Adrenal gland (tissue), 12 donors: ENCODE measurements around the gene GPBAR1. TPM values are rescaled to one million over a fixed set of nuclear protein-coding genes. Genes with fewer than 3 reads are reported as not detected.

Experiments
- DNase-seq, 7 donors: peaks; one replicate each; pipeline ENCODE4 v3.0.0-alpha.2; 2019 to 2020
- H3K27ac ChIP-seq, 5 donors: fragments of 200-600 bp; sonication (generic) in 4 of 5; 1 replicate in 3 of 5; 2 replicates in 2 of 5; pipeline versions ENCODE4 v1.5.1 to v1.8.0; 2016 to 2020; ENCODE audit warnings: mild to moderate bottlenecking in 1 of 5
- H3K27me3 ChIP-seq: fragments of 200-600 bp; 2 replicates; pipeline ENCODE4 v1.8.0; 2021
- H3K36me3 ChIP-seq, 2 donors: fragments of 200-600 bp; replicated peaks in 1 of 2; 1 replicate in 1 of 2; 2 replicates in 1 of 2; pipeline versions ENCODE4 v1.5.1 to v1.8.0; 2018 to 2022
- H3K4me1 ChIP-seq, 2 donors: fragments of 200-600 bp; replicated peaks in 1 of 2; 1 replicate in 1 of 2; 2 replicates in 1 of 2; pipeline versions ENCODE4 v1.5.1 to v1.8.0; 2018 to 2021
- H3K4me3 ChIP-seq, 4 donors: fragments of 200-600 bp; sonication (generic) in 3 of 4; one replicate each; pipeline ENCODE4 v1.5.1; 2016 to 2018
- H3K9me3 ChIP-seq, 3 donors: fragments of 200-600 bp; sonication (generic) in 1 of 3; replicated peaks in 1 of 3; 1 replicate in 2 of 3; 2 replicates in 1 of 3; pipeline versions ENCODE4 v1.5.1 to v1.8.0; 2016 to 2021
- POLR2A ChIP-seq, 2 donors: fragments of 450-650 bp; IDR thresholded peaks; one replicate each; pipeline ENCODE4 v1.6.1; 2017; ENCODE audit warnings: antibody characterized with exemption in 2 of 2, mild to moderate bottlenecking in 2 of 2, moderate library complexity in 1 of 2
- WGBS, 4 donors: extraction: QIAGEN DNeasy Blood & Tissue Kit in 2 of 4; methylation state at CpG; one replicate each; pipeline versions ENCODE4 v1.1.5 to v1.1.7; 2013 to 2017; 5-methylcytosine and 5-hydroxymethylcytosine counted together
- intact Hi-C, 2 donors: fragments of 100-400 bp; cut with DNase I; formaldehyde crosslinking; loops; one replicate each; pipeline versions ENCODE4 v1.14.1 to v1.15.0; 2022 to 2023
- polyA plus RNA-seq, 3 donors: library from polyadenylated mRNA; stranded (reverse); fragments of 200-250 nt in 2 of 3; fragments of 350-450 nt in 1 of 3; fragmentation: Illumina TruSeq in 1 of 3; extraction: RNeasy Lipid Tissue Mini Kit (QIAGEN cat#74804) in 1 of 3; gene quantifications; one replicate each; pipeline ENCODE4 v1.2.3, GENCODE V29; 2013 to 2014
- total RNA-seq, 9 donors: library from RNA; depleted of rRNA in 4 of 9; stranded (reverse); fragments of >200 nt in 4 of 9; fragments of 120-200 nt in 1 of 9; fragmentation: NEBNext Ultra II Directional in 1 of 9; extraction: Animal tissue kit (Norgen Biotek cat#: 25700) in 1 of 9; gene quantifications; one replicate each; pipeline versions ENCODE4 v1.1.0 to v1.2.4, GENCODE V29; 2013 to 2023
- TF ChIP-seq, protein P1 (sequence below), 6 experiments: fragments of 450-650 bp in 4 of 6; fragments of 200-600 bp in 2 of 6; sonication (generic) in 1 of 6; IDR thresholded peaks; 1 replicate in 5 of 6; 2 replicates in 1 of 6; pipeline versions ENCODE4 v1.5.1 to v1.8.0; 2016 to 2021; ENCODE audit warnings: antibody characterized with exemption in 6 of 6, mild to moderate bottlenecking in 2 of 6, moderate library complexity in 1 of 6
- donor health status: healthy with polysubstance abuse.
- donor health status: Bipolar disorder and iron deficiency.
- donor health status: DM: yes; HTN: yes; CAD: no.
- donor health status: DM: no; HTN: no; CAD: no.
- donor health status: DM: no; HTN: no; CAD: no.
- donor health status: DM: yes; HTN: yes; CAD: no.

GPBAR1 gene
- total and polyA plus RNA-seq, 12 donors, result 0.11 to 15.3 (median 2.9) TPM

GRCh38 chr2:218298314-218298875, 37.6 kb downstream of the GPBAR1 start:
- no peaks in the 10 kb centered on the region for H3K27me3 ChIP-seq
- DNase-seq, result no peak
- WGBS, 4 donors, result 69 to 81% (median 77%) methylated on average over 6 of the region's 6 CpGs
- TF ChIP-seq POLR2A (IDR thresholded peaks at IDR 0.05), result no peak
- TF ChIP-seq, protein P1, sequence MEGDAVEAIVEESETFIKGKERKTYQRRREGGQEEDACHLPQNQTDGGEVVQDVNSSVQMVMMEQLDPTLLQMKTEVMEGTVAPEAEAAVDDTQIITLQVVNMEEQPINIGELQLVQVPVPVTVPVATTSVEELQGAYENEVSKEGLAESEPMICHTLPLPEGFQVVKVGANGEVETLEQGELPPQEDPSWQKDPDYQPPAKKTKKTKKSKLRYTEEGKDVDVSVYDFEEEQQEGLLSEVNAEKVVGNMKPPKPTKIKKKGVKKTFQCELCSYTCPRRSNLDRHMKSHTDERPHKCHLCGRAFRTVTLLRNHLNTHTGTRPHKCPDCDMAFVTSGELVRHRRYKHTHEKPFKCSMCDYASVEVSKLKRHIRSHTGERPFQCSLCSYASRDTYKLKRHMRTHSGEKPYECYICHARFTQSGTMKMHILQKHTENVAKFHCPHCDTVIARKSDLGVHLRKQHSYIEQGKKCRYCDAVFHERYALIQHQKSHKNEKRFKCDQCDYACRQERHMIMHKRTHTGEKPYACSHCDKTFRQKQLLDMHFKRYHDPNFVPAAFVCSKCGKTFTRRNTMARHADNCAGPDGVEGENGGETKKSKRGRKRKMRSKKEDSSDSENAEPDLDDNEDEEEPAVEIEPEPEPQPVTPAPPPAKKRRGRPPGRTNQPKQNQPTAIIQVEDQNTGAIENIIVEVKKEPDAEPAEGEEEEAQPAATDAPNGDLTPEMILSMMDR (IDR thresholded peaks at IDR 0.05), result no peak
- peaks cover 0 to 13% of the 10 kb centered on the region in 2 donors for H3K4me1 ChIP-seq
- no peak overlapping the region for H3K4me3 ChIP-seq
- H3K36me3 ChIP-seq, result no peaks in the 10 kb centered on the region
- H3K27ac ChIP-seq, result no peak overlapping the region
- H3K9me3 ChIP-seq, result no peaks in the 10 kb centered on the region
- intact Hi-C loops, result loop anchor here (5.0 kb wide), 1 partner anchor 94 kb away; no protein-coding TSS in a partner anchor

DNA sequence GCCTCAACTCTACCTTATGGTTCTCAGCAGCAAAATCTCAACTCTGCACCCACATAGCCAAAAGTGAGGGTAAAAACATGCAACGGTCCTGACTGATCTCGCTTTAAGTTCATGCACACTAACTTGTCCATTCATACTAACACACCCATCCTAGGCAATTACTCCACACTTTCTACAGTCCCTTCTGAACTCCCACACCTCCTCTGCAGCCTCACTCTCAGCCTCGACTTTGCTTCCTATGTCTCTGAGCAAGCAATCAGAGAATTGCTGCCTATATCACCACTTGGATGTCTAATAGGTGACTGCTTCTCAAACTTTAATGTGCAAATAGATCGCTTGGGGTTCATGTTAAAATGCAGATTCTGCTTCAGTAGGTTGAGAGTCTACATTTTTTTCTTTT, 39.3 kb downstream of the GPBAR1 start:
- no peaks in the 10 kb centered on the region for H3K9me3 ChIP-seq
- H3K27ac ChIP-seq, result no peak overlapping the region
- intact Hi-C loops, result loop anchor here (5.0 to 10.0 kb wide), 3 partner anchors 55 to 165 kb away; partner anchors contain the start of gene CATIP (in 2 of the 2)
- 71 to 84% (median 77%) methylated on average over 4 of the region's 4 CpGs for WGBS, 4 donors
- TF ChIP-seq POLR2A (IDR thresholded peaks at IDR 0.05), result no peak
- no peaks in the 10 kb centered on the region for H3K4me1 ChIP-seq
- no peaks in the 10 kb centered on the region for H3K27me3 ChIP-seq
- no peak overlapping the region for H3K4me3 ChIP-seq
- H3K36me3 ChIP-seq, result no peaks in the 10 kb centered on the region
- no peak for DNase-seq

GRCh38 chr2:218301176-218301819, 40.5 kb downstream of the GPBAR1 start:
- no peak overlapping the region for H3K4me3 ChIP-seq
- H3K4me1 ChIP-seq, result no peaks in the 10 kb centered on the region
- TF ChIP-seq, protein P1 (IDR thresholded peaks at IDR 0.05), result peak; percentile 96 to 99 (median 98)
- TF ChIP-seq POLR2A (IDR thresholded peaks at IDR 0.05), result no peak
- H3K36me3 ChIP-seq, result no peaks in the 10 kb centered on the region
- peak; percentile 86 to 97 (median 90) for DNase-seq
- no peaks in the 10 kb centered on the region for H3K9me3 ChIP-seq
- 4 to 8% (median 6%) methylated on average over 8 to 9 of the region's 9 CpGs for WGBS, 4 donors
- no peak overlapping the region for H3K27ac ChIP-seq
- intact Hi-C loops, result loop anchor here (5.0 to 10.0 kb wide), 3 partner anchors 54 to 164 kb away; partner anchors contain the start of gene CATIP (in 2 of the 2)
- H3K27me3 ChIP-seq, result no peaks in the 10 kb centered on the region

DNA sequence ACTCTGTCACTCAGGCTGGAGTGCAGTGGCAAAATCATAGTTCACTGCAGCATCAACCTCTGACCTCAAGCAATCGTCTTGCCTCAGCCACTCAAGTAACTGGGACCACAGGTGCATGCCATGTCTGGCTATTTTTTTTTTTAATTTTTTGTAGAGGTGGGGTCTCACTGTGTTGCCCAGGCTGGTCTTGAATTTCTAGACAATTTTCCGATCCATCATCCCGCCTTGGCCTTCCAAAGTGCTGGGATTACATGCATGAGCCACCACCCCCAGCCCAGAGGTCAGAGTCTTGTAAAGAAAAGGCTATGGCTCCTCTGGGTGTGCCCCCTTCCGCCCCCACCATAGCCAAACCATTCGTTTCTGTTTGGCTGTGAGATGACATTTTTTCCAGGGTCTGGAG, 44.6 kb downstream of the GPBAR1 start:
- no peak for DNase-seq
- H3K36me3 ChIP-seq, result no peaks in the 10 kb centered on the region
- H3K27ac ChIP-seq, result no peak overlapping the region
- no peak for TF ChIP-seq POLR2A (IDR thresholded peaks at IDR 0.05)
- TF ChIP-seq, protein P1 (IDR thresholded peaks at IDR 0.05), result no peak
- no peaks in the 10 kb centered on the region for H3K27me3 ChIP-seq
- no peaks in the 10 kb centered on the region for H3K4me1 ChIP-seq
- 79 to 92% (median 83%) methylated on average over 5 of the region's 5 CpGs for WGBS, 4 donors
- H3K9me3 ChIP-seq, result no peaks in the 10 kb centered on the region
- intact Hi-C loops, result loop anchor here (10.0 kb wide), 2 partner anchors 49 to 159 kb away; partner anchors contain the start of gene CATIP (in 1 of the 2)
- H3K4me3 ChIP-seq, result no peak overlapping the region
